Neural cell (in vitro differentiated cells): ENCODE data around the gene CTSL. TPM values are rescaled to one million over a fixed set of nuclear protein-coding genes. Genes with fewer than 3 reads are reported as not detected.

Experiments used
- H2AFZ ChIP-seq: fragments of 200-600, 300-800 bp; sonication (generic), shearing (Covaris generic); 2 replicates; pipeline ENCODE4 v1.6.0; 2014; ENCODE audit warnings: low read depth, mild to moderate bottlenecking, antibody characterized with exemption, low read length, moderate library complexity
- H3F3A ChIP-seq: fragments of 200-600 bp; shearing (Covaris generic); 2 replicates; pipeline ENCODE4 v1.6.1; 2016; ENCODE audit warnings: mild to moderate bottlenecking, moderate library complexity, mixed read lengths, antibody characterized with exemption, low read length; ENCODE audit not compliant: insufficient read depth, poor library complexity, severe bottlenecking
- H3K27ac ChIP-seq: fragments of 200-600, 300-800 bp; sonication (generic), shearing (Covaris generic); 2 replicates; pipeline ENCODE4 v1.5.1; 2014; ENCODE audit warnings: mild to moderate bottlenecking, low read length, moderate library complexity
- H3K27me3 ChIP-seq: fragments of 300-800, 200-600 bp; sonication (generic), shearing (Covaris generic); 2 replicates; pipeline ENCODE4 v1.6.0; 2014; ENCODE audit warnings: mild to moderate bottlenecking, low read depth, low read length, moderate library complexity; ENCODE audit not compliant: insufficient read depth
- H3K36me3 ChIP-seq: fragments of 300-800, 200-600 bp; sonication (generic), shearing (Covaris generic); 2 replicates; pipeline ENCODE4 v1.5.1; 2014; ENCODE audit warnings: mild to moderate bottlenecking, antibody characterized with exemption, low read length, moderate library complexity; ENCODE audit not compliant: insufficient read depth
- H3K4me2 ChIP-seq: fragments of 300-800, 200-600 bp; sonication (generic), shearing (Covaris generic); 2 replicates; pipeline ENCODE4 v1.6.0; 2014; ENCODE audit warnings: mild to moderate bottlenecking, low read length
- H3K4me3 ChIP-seq: fragments of 300-800, 200-600 bp; sonication (generic), shearing (Covaris generic); 2 replicates; pipeline ENCODE4 v1.5.1; 2014; ENCODE audit warnings: mild to moderate bottlenecking, low read length, moderate library complexity
- H3K79me2 ChIP-seq: fragments of 200-600 bp; shearing (Covaris generic); replicated peaks from 2 replicates; pipeline ENCODE4 v1.6.0; 2014; ENCODE audit warnings: mild to moderate bottlenecking, low read length, moderate library complexity; ENCODE audit not compliant: insufficient read depth
- H3K9ac ChIP-seq: fragments of 300-800, 200-600 bp; sonication (generic), shearing (Covaris generic); 2 replicates; pipeline ENCODE4 v1.6.1; 2016; ENCODE audit warnings: mild to moderate bottlenecking, low read length, mixed read lengths
- H3K9me2 ChIP-seq: fragments of 200-600 bp; shearing (Covaris generic); 2 replicates; pipeline ENCODE4 v1.6.1; 2016; ENCODE audit warnings: mild to moderate bottlenecking, low read length, mixed read lengths; ENCODE audit not compliant: insufficient read depth
- H3K9me3 ChIP-seq: fragments of 200-600, 300-800 bp; sonication (generic), shearing (Covaris generic); 2 replicates; pipeline ENCODE4 v1.6.1; 2016; ENCODE audit warnings: mild to moderate bottlenecking, mixed run types, low read length, moderate library complexity, mixed read lengths
- H4K20me1 ChIP-seq: fragments of 200-600 bp; shearing (Covaris generic); 2 replicates; pipeline ENCODE4 v1.6.1; 2016; ENCODE audit warnings: mild to moderate bottlenecking, mixed run types; ENCODE audit not compliant: insufficient read depth
- EP300 ChIP-seq: fragments of 450-650 bp; conservative IDR thresholded peaks from 2 replicates; pipeline ENCODE4 v1.6.1; 2014; ENCODE audit warnings: antibody characterized with exemption, mild to moderate bottlenecking, moderate library complexity; ENCODE audit not compliant: poor library complexity, severe bottlenecking
- EZH2 ChIP-seq: fragments of 200-600, 300-800 bp; shearing (Covaris generic), sonication (generic); IDR thresholded peaks from 2 replicates; pipeline ENCODE4 v1.6.1; 2014; ENCODE audit warnings: antibody characterized with exemption, low read length, borderline replicate concordance, mild to moderate bottlenecking; ENCODE audit not compliant: insufficient read depth, poor library complexity, severe bottlenecking
- MXI1 ChIP-seq: fragments of 450-650 bp; conservative IDR thresholded peaks from 2 replicates; pipeline ENCODE4 v1.6.1; 2014; ENCODE audit warnings: antibody characterized with exemption, mild to moderate bottlenecking; ENCODE audit not compliant: poor library complexity, severe bottlenecking
- POLR2AphosphoS5 ChIP-seq: IDR thresholded peaks from 2 replicates; pipeline ENCODE4 v1.6.1; 2012
- RAD21 ChIP-seq: fragments of 450-650 bp; conservative IDR thresholded peaks from 2 replicates; pipeline ENCODE4 v1.6.1; 2014; ENCODE audit warnings: antibody characterized with exemption, mild to moderate bottlenecking, moderate library complexity
- REST ChIP-seq: IDR thresholded peaks from 2 replicates; pipeline ENCODE4 v1.6.1; 2012; ENCODE audit warnings: borderline replicate concordance
- SMC3 ChIP-seq: fragments of 450-650 bp; conservative IDR thresholded peaks from 2 replicates; pipeline ENCODE4 v1.6.1; 2014; ENCODE audit warnings: antibody characterized with exemption, mild to moderate bottlenecking, moderate library complexity; ENCODE audit not compliant: poor library complexity
- TAF1 ChIP-seq: IDR thresholded peaks from 2 replicates; pipeline ENCODE4 v1.6.1; 2012; ENCODE audit warnings: low read depth
- polyA plus RNA-seq: library from polyadenylated mRNA; depleted of rRNA; stranded (reverse); fragments of >200 nt; gene quantifications from 2 replicates; pipeline ENCODE4 v1.2.3, GENCODE V29; 2014
- TF ChIP-seq, protein P1 (sequence below): fragments of 450-650 bp; IDR thresholded peaks from 2 replicates; pipeline ENCODE4 v1.5.1; 2014; ENCODE audit warnings: antibody characterized with exemption, mild to moderate bottlenecking, moderate library complexity; ENCODE audit not compliant: poor library complexity, severe bottlenecking

CTSL gene
- polyA plus RNA-seq, 1 donor from 2014 or later: 53.5 TPM

DNA sequence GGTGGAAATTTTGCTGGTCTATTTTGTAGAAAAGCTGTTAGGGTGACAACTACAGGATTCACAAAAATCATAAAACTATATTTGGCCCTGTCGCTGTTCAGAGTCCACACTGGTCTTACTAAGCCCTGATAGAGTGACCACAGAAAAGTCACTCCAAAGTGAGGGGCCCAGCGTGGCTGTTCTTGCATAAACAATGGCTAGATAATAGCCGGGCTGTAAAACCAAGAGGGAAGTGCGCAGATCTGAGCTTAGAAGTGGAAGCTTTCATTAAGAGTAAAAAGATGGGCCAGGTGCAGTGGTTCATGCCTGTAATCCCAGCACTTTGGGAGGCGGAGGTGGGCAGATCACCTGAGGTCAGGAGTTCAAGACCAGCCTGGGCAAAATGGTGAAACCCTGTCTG is 15.5 kb upstream of the CTSL start:
- Histone ChIP-seq H3K27me3 (no peaks in the 10 kb centered on the region), H3F3A (no peaks in the 10 kb centered on the region), H3K4me2 (no peak overlapping the region), H3K4me3 (no peak overlapping the region), H3K9me3 (no peaks in the 10 kb centered on the region), H3K27ac (no peak overlapping the region), H3K9me2 (no peaks in the 10 kb centered on the region), H3K79me2 (no peaks in the 10 kb centered on the region), H3K36me3 (peaks cover 4% of the 10 kb centered on the region), H3K9ac (no peak overlapping the region), H4K20me1 (no peaks in the 10 kb centered on the region), H2AFZ (no peak overlapping the region)
- TF ChIP-seq MXI1: no peak
- TF ChIP-seq RAD21: no peak
- TF ChIP-seq TAF1: no peak
- TF ChIP-seq EP300: no peak
- TF ChIP-seq POLR2AphosphoS5: no peak
- TF ChIP-seq REST: no peak
- TF ChIP-seq, protein P1, sequence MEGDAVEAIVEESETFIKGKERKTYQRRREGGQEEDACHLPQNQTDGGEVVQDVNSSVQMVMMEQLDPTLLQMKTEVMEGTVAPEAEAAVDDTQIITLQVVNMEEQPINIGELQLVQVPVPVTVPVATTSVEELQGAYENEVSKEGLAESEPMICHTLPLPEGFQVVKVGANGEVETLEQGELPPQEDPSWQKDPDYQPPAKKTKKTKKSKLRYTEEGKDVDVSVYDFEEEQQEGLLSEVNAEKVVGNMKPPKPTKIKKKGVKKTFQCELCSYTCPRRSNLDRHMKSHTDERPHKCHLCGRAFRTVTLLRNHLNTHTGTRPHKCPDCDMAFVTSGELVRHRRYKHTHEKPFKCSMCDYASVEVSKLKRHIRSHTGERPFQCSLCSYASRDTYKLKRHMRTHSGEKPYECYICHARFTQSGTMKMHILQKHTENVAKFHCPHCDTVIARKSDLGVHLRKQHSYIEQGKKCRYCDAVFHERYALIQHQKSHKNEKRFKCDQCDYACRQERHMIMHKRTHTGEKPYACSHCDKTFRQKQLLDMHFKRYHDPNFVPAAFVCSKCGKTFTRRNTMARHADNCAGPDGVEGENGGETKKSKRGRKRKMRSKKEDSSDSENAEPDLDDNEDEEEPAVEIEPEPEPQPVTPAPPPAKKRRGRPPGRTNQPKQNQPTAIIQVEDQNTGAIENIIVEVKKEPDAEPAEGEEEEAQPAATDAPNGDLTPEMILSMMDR: no peak
- no peak for TF ChIP-seq SMC3
- TF ChIP-seq EZH2: no peak

GRCh38 chr9:87711857-87712800 is 13.8 kb upstream of the CTSL start:
- no peaks in the 10 kb centered on the region for H3K9me3 ChIP-seq
- H3F3A ChIP-seq: no peaks in the 10 kb centered on the region
- no peaks in the 10 kb centered on the region for H3K9me2 ChIP-seq
- H3K4me2 ChIP-seq: no peak overlapping the region
- H3K4me3 ChIP-seq: no peak overlapping the region
- TF ChIP-seq EZH2 (no peak), RAD21 (no peak), SMC3 (no peak), MXI1 (no peak), EP300 (no peak), TAF1 (no peak), REST (no peak)
- TF ChIP-seq, protein P1: no peak
- H3K36me3 ChIP-seq: peaks cover 4% of the 10 kb centered on the region
- no peaks in the 10 kb centered on the region for H4K20me1 ChIP-seq
- H2AFZ ChIP-seq: no peak overlapping the region
- H3K79me2 ChIP-seq: no peaks in the 10 kb centered on the region
- no peaks in the 10 kb centered on the region for H3K27me3 ChIP-seq
- H3K9ac ChIP-seq: no peak overlapping the region
- H3K27ac ChIP-seq: no peak overlapping the region
